OCI-LY3 (cell line): Measurements from ENCODE around the gene DNMT3A.

ENCODE experiments used
- H2AFZ ChIP-seq: fragments of 200-600, 300-600 bp; shearing (Covaris generic); 2 replicates; pipeline ENCODE4 v1.6.0; 2014; ENCODE audit warnings: antibody characterized with exemption, low read depth, low read length
- H3K27ac ChIP-seq: fragments of 200-600, 300-600 bp; sonication (generic); 2 replicates; pipeline ENCODE4 v1.5.1; 2014; ENCODE audit warnings: mild to moderate bottlenecking, low read length, moderate library complexity, mixed read lengths
- H3K27me3 ChIP-seq: fragments of 200-600, 300-600 bp; sonication (generic); 2 replicates; pipeline ENCODE4 v1.6.1; 2014; ENCODE audit warnings: low read depth, low read length, mixed read lengths
- H3K36me3 ChIP-seq: fragments of 200-600, 300-600 bp; sonication (generic); replicated peaks from 2 replicates; pipeline ENCODE3; 2014; ENCODE audit warnings: low read depth, low read length, mixed read lengths
- H3K4me1 ChIP-seq: fragments of 300-600, 200-600 bp; sonication (generic); 2 replicates; pipeline ENCODE4 v1.6.1; 2014; ENCODE audit warnings: low read length, mixed read lengths
- H3K4me2 ChIP-seq: fragments of 200-600, 300-600 bp; sonication (generic); 2 replicates; pipeline ENCODE4 v1.6.1; 2014; ENCODE audit warnings: low read length, mixed read lengths
- H3K4me3 ChIP-seq: fragments of 300-600, 200-600 bp; sonication (generic); 2 replicates; pipeline ENCODE4 v1.5.1; 2014; ENCODE audit warnings: antibody characterized with exemption, mild to moderate bottlenecking, low read length, moderate library complexity
- H3K79me2 ChIP-seq: fragments of 300-600, 200-600 bp; shearing (Covaris generic); 2 replicates; pipeline ENCODE4 v1.6.1; 2014; ENCODE audit warnings: mild to moderate bottlenecking, low read length, mixed read lengths
- H3K9ac ChIP-seq: fragments of 300-600, 200-600 bp; shearing (Covaris generic); 2 replicates; pipeline ENCODE4 v1.6.0; 2014; ENCODE audit warnings: mild to moderate bottlenecking, low read length, moderate library complexity
- H3K9me3 ChIP-seq: fragments of 200-600, 300-600 bp; shearing (Covaris generic); 2 replicates; pipeline ENCODE4 v1.6.1; 2014; ENCODE audit warnings: low read length, mixed read lengths; ENCODE audit not compliant: insufficient read depth
- H4K20me1 ChIP-seq: fragments of 200-600, 300-600 bp; sonication (generic); 2 replicates; pipeline ENCODE4 v1.6.1; 2016; ENCODE audit warnings: low read length, mixed read lengths; ENCODE audit not compliant: insufficient read depth
- CTCF ChIP-seq: fragments of 200-600, 300-600 bp; sonication (generic); IDR thresholded peaks from 2 replicates; pipeline ENCODE4 v1.5.1; 2014; ENCODE audit warnings: antibody characterized with exemption, low read length, low read depth
- EZH2phosphoT487 ChIP-seq: fragments of 200-600 bp; shearing (Covaris generic); IDR thresholded peaks from 2 replicates; pipeline ENCODE4 v1.6.1; 2018; ENCODE audit warnings: antibody characterized with exemption, mixed run types, low read depth

Gene DNMT3A

DNA sequence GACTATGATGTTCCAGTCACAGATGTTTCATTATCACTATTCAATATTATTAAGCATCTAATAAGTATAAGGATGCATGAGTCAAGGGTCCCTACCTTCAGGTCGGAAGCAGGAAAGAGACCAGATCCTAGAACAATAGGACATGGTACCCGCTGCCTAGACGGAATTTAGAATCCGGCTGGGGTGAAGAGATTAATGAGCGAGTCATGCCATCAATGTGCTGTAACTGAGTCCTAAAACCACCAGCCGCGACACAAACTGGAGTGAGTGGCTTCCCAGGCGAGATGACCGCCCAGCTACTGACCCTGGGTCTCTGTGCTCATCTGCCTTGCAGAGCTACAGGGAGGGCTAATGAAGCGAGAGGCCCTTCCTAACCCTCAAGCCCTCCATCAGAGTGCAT is 73.6 kb downstream of the DNMT3A start:
- Histone ChIP-seq H3K9ac (no peak overlapping the region), H3K27me3 (no peaks in the 10 kb centered on the region), H3K27ac (no peak overlapping the region), H4K20me1 (no peaks in the 10 kb centered on the region), H3K4me2 (no peak overlapping the region), H3K36me3 (peaks cover 3% of the 10 kb centered on the region), H3K4me1 (peaks cover 2% of the 10 kb centered on the region), H3K79me2 (no peaks in the 10 kb centered on the region), H2AFZ (no peak overlapping the region), H3K9me3 (no peaks in the 10 kb centered on the region), H3K4me3 (no peak overlapping the region)
- no peak for TF ChIP-seq CTCF
- no peak for TF ChIP-seq EZH2phosphoT487

GRCh38 chr2:25266399-25266798 is 75.3 kb downstream of the DNMT3A start:
- Histone ChIP-seq H3K4me2 (no peak overlapping the region), H3K36me3 (peaks cover 2% of the 10 kb centered on the region), H3K27ac (no peak overlapping the region)

GRCh38 chr2:25265802-25266201 is 75.9 kb downstream of the DNMT3A start:
- H3K4me1 ChIP-seq, result no peaks in the 10 kb centered on the region
- TF ChIP-seq EZH2phosphoT487, result no peak
- no peak for TF ChIP-seq CTCF
- H3K9me3 ChIP-seq, result no peaks in the 10 kb centered on the region
- no peak overlapping the region for H3K27ac ChIP-seq
- H3K4me2 ChIP-seq, result no peak overlapping the region
- H3K36me3 ChIP-seq, result no peaks in the 10 kb centered on the region
- no peaks in the 10 kb centered on the region for H4K20me1 ChIP-seq
- no peak overlapping the region for H3K9ac ChIP-seq
- H3K27me3 ChIP-seq, result no peaks in the 10 kb centered on the region
- no peak overlapping the region for H3K4me3 ChIP-seq
- H2AFZ ChIP-seq, result no peak overlapping the region
- no peaks in the 10 kb centered on the region for H3K79me2 ChIP-seq

More at GRCh38 chr2:25266399-25266798, 75.3 kb downstream of the DNMT3A start:
- TF ChIP-seq CTCF, result no peak
- no peak for TF ChIP-seq EZH2phosphoT487
- Histone ChIP-seq H3K79me2 (no peaks in the 10 kb centered on the region), H2AFZ (no peak overlapping the region), H3K4me3 (no peak overlapping the region), H3K4me1 (no peaks in the 10 kb centered on the region), H3K9ac (no peak overlapping the region), H4K20me1 (no peaks in the 10 kb centered on the region), H3K27me3 (no peaks in the 10 kb centered on the region), H3K9me3 (no peaks in the 10 kb centered on the region)

DNA sequence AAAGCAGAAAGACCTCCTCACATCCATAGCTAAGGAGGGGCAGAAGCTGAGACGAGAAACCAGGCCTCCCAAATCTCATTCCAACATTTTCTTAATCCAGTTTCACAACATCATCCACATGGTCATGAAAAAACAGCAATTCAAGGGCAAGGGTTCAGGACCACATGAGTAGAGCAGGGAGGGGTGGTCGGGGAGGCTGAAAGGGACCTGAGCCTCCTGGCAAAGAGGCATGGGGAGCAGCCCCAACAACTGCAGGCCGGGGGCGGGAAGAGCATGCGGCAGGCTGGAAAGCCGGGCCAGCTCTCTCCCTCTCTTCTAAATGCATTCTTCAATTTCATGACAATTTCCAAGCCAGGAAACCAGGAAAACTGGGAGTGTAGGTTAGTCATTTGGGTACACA is 76.7 kb downstream of the DNMT3A start:
- H3K27ac ChIP-seq, result no peak overlapping the region

More for the DNA sequence above, 76.7 kb downstream of the DNMT3A start:
- Histone ChIP-seq H3K4me1 (no peaks in the 10 kb centered on the region), H3K9me3 (no peaks in the 10 kb centered on the region), H2AFZ (no peak overlapping the region), H3K4me3 (no peak overlapping the region), H3K27me3 (no peaks in the 10 kb centered on the region), H3K9ac (no peak overlapping the region), H4K20me1 (no peaks in the 10 kb centered on the region), H3K36me3 (no peaks in the 10 kb centered on the region), H3K79me2 (no peaks in the 10 kb centered on the region), H3K4me2 (no peak overlapping the region)
- TF ChIP-seq EZH2phosphoT487 (no peak), CTCF (no peak)
